Astrocyte of the spinal cord (primary cell): ENCODE results near the gene IL23A.

Experiments
- DNase-seq: peaks from one replicate; pipeline ENCODE4 v3.0.0; 2011; ENCODE audit warnings: low read depth, low spot score
- H3K4me3 ChIP-seq: 2 replicates; pipeline ENCODE4 v1.5.1; 2011; ENCODE audit warnings: low read depth, mild to moderate bottlenecking, low read length, moderate library complexity
- in situ Hi-C: cut with HindIII; loops from 2 replicates; pipeline ENCODE4 v1.10.0; 2017; ENCODE audit warnings: low sequenced_read_pairs
- TF ChIP-seq, protein P1 (sequence below): IDR thresholded peaks from 2 replicates; pipeline ENCODE4 v1.5.1; 2012; ENCODE audit warnings: low read depth, mild to moderate bottlenecking, low read length, inconsistent platforms

The IL23A gene, protein sequence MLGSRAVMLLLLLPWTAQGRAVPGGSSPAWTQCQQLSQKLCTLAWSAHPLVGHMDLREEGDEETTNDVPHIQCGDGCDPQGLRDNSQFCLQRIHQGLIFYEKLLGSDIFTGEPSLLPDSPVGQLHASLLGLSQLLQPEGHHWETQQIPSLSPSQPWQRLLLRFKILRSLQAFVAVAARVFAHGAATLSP

DNA sequence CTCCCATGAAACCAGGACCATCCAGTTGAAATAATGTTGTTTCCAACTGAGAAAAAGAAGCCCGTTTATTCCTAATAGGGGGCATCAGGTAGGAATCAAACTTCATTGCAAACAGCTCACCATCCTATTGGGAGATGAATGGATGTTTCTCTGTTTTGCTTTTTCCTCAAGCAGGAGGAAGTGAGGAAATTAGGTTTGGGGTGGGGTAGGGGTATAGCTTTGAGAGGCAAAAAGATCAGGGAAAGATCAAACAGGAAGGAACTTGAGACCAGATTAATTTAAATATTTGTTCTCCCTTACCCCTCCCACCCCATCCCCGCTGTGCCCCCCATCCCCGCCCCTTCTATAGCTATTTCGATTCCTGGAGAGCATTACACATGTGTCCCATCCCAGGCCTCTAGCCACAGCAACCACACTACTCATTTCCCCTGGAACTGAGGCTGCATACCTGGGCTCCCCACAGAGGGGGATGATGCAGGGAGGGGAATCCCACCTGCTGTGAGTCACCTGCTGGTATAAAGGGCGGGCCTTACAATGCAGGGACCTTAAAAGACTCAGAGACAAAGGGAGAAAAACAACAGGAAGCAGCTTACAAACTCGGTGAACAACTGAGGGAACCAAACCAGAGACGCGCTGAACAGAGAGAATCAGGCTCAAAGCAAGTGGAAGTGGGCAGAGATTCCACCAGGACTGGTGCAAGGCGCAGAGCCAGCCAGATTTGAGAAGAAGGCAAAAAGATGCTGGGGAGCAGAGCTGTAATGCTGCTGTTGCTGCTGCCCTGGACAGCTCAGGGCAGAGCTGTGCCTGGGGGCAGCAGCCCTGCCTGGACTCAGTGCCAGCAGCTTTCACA is at the start of gene IL23A:
IL23A (plus strand) TSS at position 577 of the 850 bp plus-strand sequence; CDS start at position 738, 161 bp downstream.
- in situ Hi-C loops, result no loop called here
- H3K4me3 ChIP-seq, result no peak within 1 kb of the TSS
- peak; percentile 45 for DNase-seq
- TF ChIP-seq, protein P1, sequence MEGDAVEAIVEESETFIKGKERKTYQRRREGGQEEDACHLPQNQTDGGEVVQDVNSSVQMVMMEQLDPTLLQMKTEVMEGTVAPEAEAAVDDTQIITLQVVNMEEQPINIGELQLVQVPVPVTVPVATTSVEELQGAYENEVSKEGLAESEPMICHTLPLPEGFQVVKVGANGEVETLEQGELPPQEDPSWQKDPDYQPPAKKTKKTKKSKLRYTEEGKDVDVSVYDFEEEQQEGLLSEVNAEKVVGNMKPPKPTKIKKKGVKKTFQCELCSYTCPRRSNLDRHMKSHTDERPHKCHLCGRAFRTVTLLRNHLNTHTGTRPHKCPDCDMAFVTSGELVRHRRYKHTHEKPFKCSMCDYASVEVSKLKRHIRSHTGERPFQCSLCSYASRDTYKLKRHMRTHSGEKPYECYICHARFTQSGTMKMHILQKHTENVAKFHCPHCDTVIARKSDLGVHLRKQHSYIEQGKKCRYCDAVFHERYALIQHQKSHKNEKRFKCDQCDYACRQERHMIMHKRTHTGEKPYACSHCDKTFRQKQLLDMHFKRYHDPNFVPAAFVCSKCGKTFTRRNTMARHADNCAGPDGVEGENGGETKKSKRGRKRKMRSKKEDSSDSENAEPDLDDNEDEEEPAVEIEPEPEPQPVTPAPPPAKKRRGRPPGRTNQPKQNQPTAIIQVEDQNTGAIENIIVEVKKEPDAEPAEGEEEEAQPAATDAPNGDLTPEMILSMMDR, result no peak

DNA sequence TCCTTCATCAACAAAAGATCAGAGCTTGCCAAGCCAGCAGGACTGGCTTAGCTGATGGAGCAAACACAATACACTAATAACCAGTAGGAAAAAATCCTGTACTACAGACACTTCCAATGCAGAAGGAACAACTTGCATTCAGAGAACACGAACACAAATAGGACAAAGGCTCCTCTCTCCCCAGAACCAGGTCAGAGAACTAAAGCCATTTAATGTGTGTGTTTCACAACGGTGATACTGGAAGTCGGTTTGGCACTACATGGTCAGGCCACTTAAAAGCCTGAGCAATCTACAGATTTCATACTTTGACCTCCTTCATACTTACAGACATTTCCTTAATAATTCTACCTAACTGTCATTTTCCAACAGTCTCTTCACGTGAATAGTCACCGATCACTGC is 44.9 kb upstream of the IL23A start:
- in situ Hi-C loops, result no loop called here
- DNase-seq, result no peak
- TF ChIP-seq, protein P1, result no peak
- no peak overlapping the region for H3K4me3 ChIP-seq

DNA sequence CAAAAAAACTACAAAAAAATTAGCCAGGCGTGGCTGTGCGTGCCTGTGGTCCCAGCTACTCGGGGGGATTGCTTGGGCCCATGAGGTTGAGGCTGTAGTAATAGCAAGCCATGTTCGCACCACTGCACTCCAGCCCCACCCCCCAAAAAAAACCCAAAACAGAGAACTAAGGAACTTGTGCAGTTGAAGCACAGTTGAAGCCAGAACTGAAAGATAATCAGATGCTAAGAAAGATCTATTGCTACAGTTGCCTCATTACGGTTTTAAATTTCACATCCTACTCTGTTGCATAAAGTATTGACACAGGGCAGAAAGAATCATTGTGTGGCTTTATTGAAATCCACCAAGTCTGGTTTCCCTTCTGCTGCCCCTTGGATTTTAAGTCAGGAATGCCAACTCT is 42.4 kb upstream of the IL23A start:
- H3K4me3 ChIP-seq, result no peak overlapping the region
- TF ChIP-seq, protein P1, result no peak
- in situ Hi-C loops, result no loop called here
- DNase-seq, result no peak

DNA sequence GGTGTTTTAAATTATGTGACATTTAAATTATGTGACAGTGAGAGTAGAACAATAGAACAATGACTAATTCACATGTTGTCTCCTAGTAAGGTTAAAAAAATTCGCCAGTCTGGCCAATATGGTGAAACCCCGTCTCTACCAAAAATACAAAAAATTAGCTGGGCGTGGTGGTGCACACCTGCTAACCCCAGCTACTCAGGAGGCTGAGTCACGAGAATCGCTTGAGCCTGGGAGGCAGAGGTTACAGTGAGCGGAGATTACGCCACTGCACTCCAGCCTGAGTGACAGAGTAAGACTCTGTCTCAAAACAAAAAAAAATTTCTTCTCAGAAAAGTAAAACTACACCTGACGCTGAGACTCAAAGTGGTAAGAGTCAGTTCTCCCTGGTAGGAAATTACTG is 41.3 kb upstream of the IL23A start:
- no peak overlapping the region for H3K4me3 ChIP-seq
- TF ChIP-seq, protein P1, result no peak
- DNase-seq, result no peak
- in situ Hi-C loops, result no loop called here

DNA sequence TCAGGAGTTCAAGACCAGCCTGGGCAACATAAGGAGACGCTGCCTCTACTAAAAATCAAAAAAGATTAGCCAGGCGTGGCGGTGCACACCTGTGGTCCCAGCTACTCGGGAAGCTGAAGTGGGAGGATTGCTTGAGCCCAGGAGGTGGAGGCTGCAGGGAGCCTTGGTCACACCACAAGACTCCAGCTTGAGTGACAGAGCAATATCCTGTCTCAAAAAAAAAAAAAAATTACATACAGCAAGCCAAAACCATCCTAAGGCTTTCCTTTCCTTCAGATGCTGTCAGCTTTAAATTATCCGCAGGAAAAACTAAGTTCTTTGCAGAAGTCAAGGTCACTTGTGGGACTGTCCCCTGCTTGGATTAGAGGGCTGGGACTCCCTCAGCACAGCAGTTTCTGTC is 39.9 kb upstream of the IL23A start:
- H3K4me3 ChIP-seq, result peak overlapping the region; percentile 95
- in situ Hi-C loops, result no loop called here
- TF ChIP-seq, protein P1, result no peak
- no peak for DNase-seq

DNA sequence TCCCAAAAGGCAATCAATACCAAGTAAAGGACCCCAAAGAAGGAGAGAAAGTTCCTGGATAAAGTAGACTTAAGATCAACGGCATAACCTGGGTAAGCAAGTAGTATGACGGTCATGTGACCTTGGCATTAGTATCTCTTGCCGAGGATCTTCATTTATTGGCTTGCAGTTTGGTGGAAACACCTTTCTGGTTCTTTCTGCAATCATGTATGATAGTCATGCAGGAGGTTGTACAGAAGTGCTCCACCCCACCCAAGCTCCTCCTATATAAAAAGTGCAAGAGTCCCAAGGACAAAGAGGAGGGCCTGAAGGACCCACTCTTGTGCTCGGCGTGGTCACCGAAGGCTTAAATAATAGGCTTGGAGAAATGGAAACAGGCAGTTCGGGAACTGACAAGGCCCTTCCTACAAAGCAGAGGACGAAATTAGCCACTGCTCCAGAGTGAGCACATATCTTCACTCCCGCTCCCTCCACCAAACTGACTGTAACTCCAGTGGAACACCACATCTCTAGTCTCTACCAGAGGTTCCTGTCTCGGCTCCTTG is 39.3 kb upstream of the IL23A start:
- no peak for DNase-seq
- TF ChIP-seq, protein P1, result no peak
- in situ Hi-C loops, result no loop called here
- H3K4me3 ChIP-seq, result peak overlapping the region; percentile 95
